Tibial nerve (tissue), 3 donors: ENCODE data around the gene PARP15.

Experiments used
- POLR2A ChIP-seq, 2 donors: fragments of 450-650 bp; IDR thresholded peaks; one replicate each; pipeline ENCODE4 v1.6.1; 2017; ENCODE audit warnings: antibody characterized with exemption in 2 of 2, mild to moderate bottlenecking in 2 of 2, moderate library complexity in 2 of 2
- TF ChIP-seq, protein P1 (sequence below), 5 experiments: fragments of 200-600 bp in 3 of 5; fragments of 450-650 bp in 2 of 5; sonication (generic) in 3 of 5; IDR thresholded peaks; one replicate each; pipeline ENCODE4 v1.5.1; 2016 to 2019; ENCODE audit warnings: antibody characterized with exemption in 5 of 5, mild to moderate bottlenecking in 3 of 5, moderate library complexity in 2 of 5

- TF ChIP-seq, protein P1, sequence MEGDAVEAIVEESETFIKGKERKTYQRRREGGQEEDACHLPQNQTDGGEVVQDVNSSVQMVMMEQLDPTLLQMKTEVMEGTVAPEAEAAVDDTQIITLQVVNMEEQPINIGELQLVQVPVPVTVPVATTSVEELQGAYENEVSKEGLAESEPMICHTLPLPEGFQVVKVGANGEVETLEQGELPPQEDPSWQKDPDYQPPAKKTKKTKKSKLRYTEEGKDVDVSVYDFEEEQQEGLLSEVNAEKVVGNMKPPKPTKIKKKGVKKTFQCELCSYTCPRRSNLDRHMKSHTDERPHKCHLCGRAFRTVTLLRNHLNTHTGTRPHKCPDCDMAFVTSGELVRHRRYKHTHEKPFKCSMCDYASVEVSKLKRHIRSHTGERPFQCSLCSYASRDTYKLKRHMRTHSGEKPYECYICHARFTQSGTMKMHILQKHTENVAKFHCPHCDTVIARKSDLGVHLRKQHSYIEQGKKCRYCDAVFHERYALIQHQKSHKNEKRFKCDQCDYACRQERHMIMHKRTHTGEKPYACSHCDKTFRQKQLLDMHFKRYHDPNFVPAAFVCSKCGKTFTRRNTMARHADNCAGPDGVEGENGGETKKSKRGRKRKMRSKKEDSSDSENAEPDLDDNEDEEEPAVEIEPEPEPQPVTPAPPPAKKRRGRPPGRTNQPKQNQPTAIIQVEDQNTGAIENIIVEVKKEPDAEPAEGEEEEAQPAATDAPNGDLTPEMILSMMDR (IDR thresholded peaks at IDR 0.05) = no peak
- no peak for TF ChIP-seq POLR2A (IDR thresholded peaks at IDR 0.05)
Measured at GRCh38 chr3:122586098-122586497, 8.6 kb downstream of the PARP15 start.
